Measurements from ENCODE around the gene CLCN2.

The CLCN2 gene

DNA sequence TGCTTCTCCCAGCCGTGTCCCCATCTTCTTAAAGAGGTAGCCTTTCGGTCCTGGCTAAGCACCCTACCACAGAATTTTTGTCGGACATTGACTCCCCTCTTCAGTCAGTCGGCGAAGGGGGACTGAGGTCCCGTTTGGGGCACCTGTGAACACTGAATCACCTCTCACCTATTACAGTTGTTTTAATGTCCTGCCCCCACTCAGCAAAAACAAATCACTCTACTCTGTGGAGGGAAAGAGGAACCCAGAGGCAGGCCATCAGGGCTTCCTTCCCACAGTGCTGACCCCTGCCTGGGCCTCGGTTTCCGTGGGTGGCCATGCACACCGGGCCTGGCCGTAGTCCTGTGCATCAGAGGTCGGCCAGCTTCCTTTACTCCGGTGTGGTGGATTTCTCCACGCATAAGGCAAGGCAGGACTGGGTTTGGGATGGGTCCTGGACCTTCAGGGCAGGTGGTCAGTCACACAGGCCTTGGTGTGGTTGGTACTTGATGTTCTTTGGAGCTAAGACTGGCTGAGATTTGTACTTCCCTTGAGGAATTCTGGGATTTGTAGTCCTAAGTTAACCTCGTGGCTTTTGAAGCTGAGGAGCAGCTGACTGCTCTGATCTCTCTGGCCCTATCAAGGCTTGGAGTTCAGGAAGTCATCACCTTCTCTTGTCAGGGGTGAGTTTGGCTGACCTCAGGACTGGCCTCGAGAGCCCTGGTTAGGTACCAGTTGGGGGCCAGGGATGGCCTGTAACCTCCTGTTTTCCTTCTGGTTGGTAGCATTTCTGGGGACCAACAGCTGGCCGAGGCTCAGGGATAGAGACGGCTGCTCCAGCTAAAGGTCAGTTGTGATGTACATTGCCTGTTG is 24.6 kb downstream of the CLCN2 start:
- in situ Hi-C loops (cut with MboI; ENCODE audit: low pct_unique_long_range_greater_than_20kb, low sequenced_read_pairs), result no loop called here

GRCh38 chr3:184335661-184336546 is 25.5 kb downstream of the CLCN2 start:
- DNase-seq, result no peak
- in situ Hi-C loops (cut with MboI; ENCODE audit: low pct_unique_long_range_greater_than_20kb, low sequenced_read_pairs), result no loop called here

More for the DNA sequence above, 24.6 kb downstream of the CLCN2 start:
- DNase-seq, result no peak

DNA sequence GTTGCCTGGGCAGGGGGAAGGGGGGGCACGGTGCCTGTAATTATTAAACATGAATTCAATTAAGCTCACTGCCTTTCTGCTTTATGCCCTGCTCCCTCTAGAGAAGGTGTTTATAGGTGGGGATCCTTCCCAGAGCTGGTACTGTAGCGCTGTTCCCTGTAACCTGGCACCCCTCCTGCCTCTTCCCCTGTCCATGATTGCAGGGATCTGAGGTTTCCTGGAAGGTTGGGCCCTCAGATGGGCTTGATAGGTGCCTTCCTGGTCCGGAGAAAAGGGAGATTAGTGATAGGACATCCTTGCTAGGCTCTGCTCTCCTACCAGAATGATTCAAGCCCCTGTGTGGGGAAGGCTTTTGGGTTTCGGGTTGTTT is 26.1 kb downstream of the CLCN2 start:
- no peak for DNase-seq
- in situ Hi-C loops (cut with MboI; ENCODE audit: low pct_unique_long_range_greater_than_20kb, low sequenced_read_pairs), result no loop called here

GRCh38 chr3:184334470-184335158 is 26.8 kb downstream of the CLCN2 start:
- DNase-seq, result no peak
- in situ Hi-C loops (cut with MboI; ENCODE audit: low pct_unique_long_range_greater_than_20kb, low sequenced_read_pairs), result no loop called here

DNA sequence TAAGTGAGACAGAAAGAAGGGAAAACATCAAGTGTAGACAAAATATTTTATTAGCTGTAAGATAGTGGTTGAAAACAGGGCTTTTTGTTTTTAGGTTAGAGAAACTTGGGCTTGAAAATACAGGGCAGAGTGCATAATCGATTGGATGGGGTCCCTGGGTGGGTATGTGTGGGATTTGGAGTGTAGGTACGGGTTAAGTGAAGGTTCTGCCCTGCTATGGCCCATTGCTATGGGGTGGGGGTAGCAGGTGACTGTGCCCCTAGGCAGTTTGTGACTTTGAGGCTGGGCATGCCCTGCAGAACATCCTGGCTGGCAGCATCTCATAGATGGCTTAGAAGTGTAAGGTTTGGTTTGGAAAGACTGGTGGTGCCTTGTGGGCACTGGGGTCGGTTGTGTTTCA is 27.7 kb downstream of the CLCN2 start:
- DNase-seq, result no peak
- in situ Hi-C loops (cut with MboI; ENCODE audit: low pct_unique_long_range_greater_than_20kb, low sequenced_read_pairs), result no loop called here

GRCh38 chr3:184333190-184333589 is 28.2 kb downstream of the CLCN2 start:
- no peak for DNase-seq
- in situ Hi-C loops (cut with MboI; ENCODE audit: low pct_unique_long_range_greater_than_20kb, low sequenced_read_pairs), result no loop called here

- DNase-seq, result no peak
- in situ Hi-C loops (cut with MboI; ENCODE audit: low pct_unique_long_range_greater_than_20kb, low sequenced_read_pairs), result no loop called here
Measured at GRCh38 chr3:184332370-184333090, 28.9 kb downstream of the CLCN2 start.

- DNase-seq, result no peak
- in situ Hi-C loops (cut with MboI; ENCODE audit: low pct_unique_long_range_greater_than_20kb, low sequenced_read_pairs), result no loop called here
Measured at GRCh38 chr3:184328516-184328915, 32.9 kb downstream of the CLCN2 start.

DNA sequence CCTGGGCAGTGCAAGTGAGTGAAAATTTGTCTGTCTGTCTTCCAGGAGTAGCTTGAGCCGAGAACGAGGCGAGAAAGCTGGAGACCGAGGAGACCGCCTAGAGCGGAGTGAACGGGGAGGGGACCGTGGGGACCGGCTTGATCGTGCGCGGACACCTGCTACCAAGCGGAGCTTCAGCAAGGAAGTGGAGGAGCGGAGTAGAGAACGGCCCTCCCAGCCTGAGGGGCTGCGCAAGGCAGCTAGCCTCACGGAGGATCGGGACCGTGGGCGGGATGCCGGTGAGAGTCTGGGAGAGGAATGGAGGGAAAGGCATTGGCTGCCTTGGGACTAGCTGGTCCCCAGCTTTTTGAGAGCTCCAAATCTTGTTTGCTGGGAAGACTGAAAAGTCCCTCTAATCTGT is 34.2 kb downstream of the CLCN2 start:
- no peak for DNase-seq
- in situ Hi-C loops (cut with MboI; ENCODE audit: low pct_unique_long_range_greater_than_20kb, low sequenced_read_pairs), result no loop called here

DNA sequence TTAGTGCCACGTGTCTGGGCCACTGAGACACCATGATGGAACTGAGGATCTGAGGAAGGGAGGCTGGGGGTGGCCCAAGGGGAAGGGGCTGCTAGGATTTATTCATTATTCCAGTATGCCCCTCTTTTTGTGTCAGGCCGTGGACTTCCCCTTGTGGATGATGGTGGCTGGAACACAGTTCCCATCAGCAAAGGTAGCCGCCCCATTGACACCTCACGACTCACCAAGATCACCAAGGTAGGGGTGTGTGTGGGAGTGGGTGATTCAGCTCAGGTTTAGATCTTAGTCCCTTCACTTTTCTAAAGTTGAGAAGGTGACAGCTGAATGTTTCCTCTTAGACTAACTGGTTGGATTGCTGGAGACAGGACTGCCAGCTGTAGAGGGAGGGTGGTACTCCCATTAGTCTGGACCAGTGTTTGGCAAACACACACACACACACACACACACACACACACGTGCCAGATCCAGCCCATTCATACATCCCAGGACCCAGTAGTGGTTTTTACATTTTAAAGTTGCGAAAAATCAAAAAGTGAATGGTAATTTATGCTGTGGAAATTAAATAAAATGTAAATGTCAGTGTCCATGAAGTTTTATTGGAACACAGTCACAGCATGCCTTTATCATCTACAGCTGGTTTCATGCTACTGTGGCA is 35.6 kb downstream of the CLCN2 start:
- no peak for DNase-seq

DNA sequence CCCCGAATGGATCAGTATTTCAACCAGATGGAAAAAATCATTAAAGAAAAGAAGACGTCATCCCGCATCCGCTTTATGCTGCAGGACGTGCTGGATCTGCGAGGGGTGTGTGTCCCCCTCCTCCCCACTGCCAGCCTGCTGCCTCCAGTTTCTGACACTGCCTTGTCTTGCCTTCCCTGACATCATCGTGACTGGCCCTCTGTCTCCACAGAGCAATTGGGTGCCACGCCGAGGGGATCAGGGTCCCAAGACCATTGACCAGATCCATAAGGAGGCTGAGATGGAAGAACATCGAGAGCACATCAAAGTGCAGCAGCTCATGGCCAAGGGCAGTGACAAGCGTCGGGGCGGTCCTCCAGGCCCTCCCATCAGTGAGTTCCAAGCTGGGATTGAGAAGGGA is 36.1 kb downstream of the CLCN2 start:
- in situ Hi-C loops (cut with MboI; ENCODE audit: low pct_unique_long_range_greater_than_20kb, low sequenced_read_pairs), result no loop called here
- no peak for DNase-seq

More for the DNA sequence above, 35.6 kb downstream of the CLCN2 start:
- in situ Hi-C loops (cut with MboI; ENCODE audit: low pct_unique_long_range_greater_than_20kb, low sequenced_read_pairs), result no loop called here

GRCh38 chr3:184323696-184324095 is 37.7 kb downstream of the CLCN2 start:
- in situ Hi-C loops (cut with MboI; ENCODE audit: low pct_unique_long_range_greater_than_20kb, low sequenced_read_pairs), result no loop called here
- DNase-seq, result no peak

DNA sequence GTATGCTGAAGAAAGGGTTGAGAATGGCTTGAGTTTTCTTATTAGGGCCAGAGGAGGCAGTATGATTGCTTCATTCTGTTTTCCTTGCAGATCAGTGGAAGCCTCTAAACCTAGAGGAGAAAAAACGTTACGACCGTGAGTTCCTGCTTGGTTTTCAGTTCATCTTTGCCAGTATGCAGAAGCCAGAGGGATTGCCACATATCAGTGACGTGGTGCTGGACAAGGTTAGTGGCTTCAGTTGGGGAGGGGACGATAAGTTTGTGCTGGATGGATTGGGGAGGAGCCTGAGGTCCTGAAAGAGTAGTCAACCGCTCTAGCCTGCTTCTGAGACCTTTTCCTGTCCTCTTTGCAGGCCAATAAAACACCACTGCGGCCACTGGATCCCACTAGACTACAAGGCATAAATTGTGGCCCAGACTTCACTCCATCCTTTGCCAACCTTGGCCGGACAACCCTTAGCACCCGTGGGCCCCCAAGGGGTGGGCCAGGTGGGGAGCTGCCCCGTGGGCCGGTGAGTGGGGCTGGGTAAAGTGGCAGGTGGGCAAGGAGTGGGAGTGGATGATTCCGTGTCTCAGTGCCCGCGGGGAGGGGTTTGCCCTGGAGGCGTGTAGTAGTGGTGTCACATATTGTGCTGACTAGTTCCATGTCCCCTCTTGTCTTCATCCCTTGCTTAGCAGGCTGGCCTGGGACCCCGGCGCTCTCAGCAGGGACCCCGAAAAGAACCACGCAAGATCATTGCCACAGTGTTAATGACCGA is 38.5 kb downstream of the CLCN2 start:
- in situ Hi-C loops (cut with MboI; ENCODE audit: low pct_unique_long_range_greater_than_20kb, low sequenced_read_pairs), result no loop called here
- no peak for DNase-seq

- no peak for DNase-seq
- in situ Hi-C loops (cut with MboI; ENCODE audit: low pct_unique_long_range_greater_than_20kb, low sequenced_read_pairs), result no loop called here
Measured at GRCh38 chr3:184321666-184322065, 39.7 kb downstream of the CLCN2 start.

GRCh38 chr3:184320104-184320445 is 41.3 kb downstream of the CLCN2 start:
- in situ Hi-C loops (cut with MboI; ENCODE audit: low pct_unique_long_range_greater_than_20kb, low sequenced_read_pairs), result no loop called here
- no peak for DNase-seq

GRCh38 chr3:184317201-184317600 is 44.2 kb downstream of the CLCN2 start:
- in situ Hi-C loops (cut with MboI; ENCODE audit: low pct_unique_long_range_greater_than_20kb, low sequenced_read_pairs), result no loop called here
- DNase-seq, result no peak

DNA sequence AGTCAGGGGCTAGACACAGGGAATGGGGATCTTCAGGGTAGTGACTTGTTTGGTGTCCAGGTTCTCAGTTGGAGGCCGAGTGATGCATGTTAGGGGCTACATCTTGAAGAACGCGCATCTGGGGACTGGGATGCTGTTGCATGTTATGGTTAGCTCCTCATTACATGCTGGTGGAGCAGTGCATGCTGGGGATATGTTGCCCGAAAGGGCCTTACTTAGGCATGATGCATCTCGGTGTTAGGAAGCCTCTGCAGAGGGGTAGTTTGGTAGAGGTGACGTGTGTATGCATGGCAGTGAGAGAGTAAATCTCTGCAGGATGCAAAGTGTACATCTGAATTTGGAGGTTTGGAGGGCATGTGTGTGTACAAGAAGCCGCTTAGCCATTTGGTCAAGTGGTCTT is 44.6 kb downstream of the CLCN2 start:
- in situ Hi-C loops (cut with MboI; ENCODE audit: low pct_unique_long_range_greater_than_20kb, low sequenced_read_pairs), result no loop called here
- no peak for DNase-seq
